Activated T-cell treated with anti-CD3 and anti-CD28 coated beads for 48 hours (primary cell): ENCODE results near the gene RGS12.

ENCODE experiments used
- DNase-seq: peaks from one replicate; pipeline ENCODE4 v3.0.0-alpha.2; 2020; ENCODE audit warnings: low read depth

RGS12 gene

GRCh38 chr4:3332498-3332897 is 39.7 kb downstream of the RGS12 start:
- no peak for DNase-seq

- no peak for DNase-seq
Observed at GRCh38 chr4:3334316-3334715, 41.5 kb downstream of the RGS12 start.

- DNase-seq, result no peak
Observed at GRCh38 chr4:3335385-3335784, 42.6 kb downstream of the RGS12 start.

- DNase-seq, result no peak
Observed at GRCh38 chr4:3335982-3336381, 43.2 kb downstream of the RGS12 start.

GRCh38 chr4:3336382-3337356 is 43.8 kb downstream of the RGS12 start:
- DNase-seq, result no peak

GRCh38 chr4:3337357-3337732 is 44.5 kb downstream of the RGS12 start:
- DNase-seq, result no peak

GRCh38 chr4:3337811-3338210 is 45.0 kb downstream of the RGS12 start:
- DNase-seq, result no peak

- DNase-seq, result no peak
Observed at GRCh38 chr4:3338321-3338838, 45.6 kb downstream of the RGS12 start.

- no peak for DNase-seq
Observed at GRCh38 chr4:3338976-3339531, 46.2 kb downstream of the RGS12 start.

- DNase-seq, result no peak
Observed at GRCh38 chr4:3339577-3339976, 46.8 kb downstream of the RGS12 start.

- no peak for DNase-seq
Observed at GRCh38 chr4:3340038-3340699, 47.3 kb downstream of the RGS12 start.

- DNase-seq, result no peak
Observed at GRCh38 chr4:3340700-3341083, 47.9 kb downstream of the RGS12 start.

GRCh38 chr4:3341760-3342159 is 48.9 kb downstream of the RGS12 start:
- DNase-seq, result no peak

- no peak for DNase-seq
Observed at GRCh38 chr4:3342182-3342854, 49.5 kb downstream of the RGS12 start.
